Left renal cortex interstitium (tissue), 4 donors: Measurements from ENCODE around the gene VAV2. TPM values are rescaled to one million over a fixed set of nuclear protein-coding genes. Genes with fewer than 3 reads are reported as not detected.

Experiments
- DNase-seq, 4 donors: peaks; one replicate each; pipeline ENCODE4 v3.0.0-alpha.2; 2013; ENCODE audit warnings: low read depth in 4 of 4, low spot score in 2 of 4, missing footprints in 1 of 4
- polyA plus RNA-seq, 4 donors: library from polyadenylated mRNA; unstranded; fragments of 120-200 nt; gene quantifications; one replicate each; pipeline ENCODE4 v1.2.1, GENCODE V29; 2013; ENCODE audit not compliant: insufficient read length in 4 of 4

VAV2 gene
- polyA plus RNA-seq, 4 donors, result 32.5 to 48.2 (median 38.4) TPM

DNA sequence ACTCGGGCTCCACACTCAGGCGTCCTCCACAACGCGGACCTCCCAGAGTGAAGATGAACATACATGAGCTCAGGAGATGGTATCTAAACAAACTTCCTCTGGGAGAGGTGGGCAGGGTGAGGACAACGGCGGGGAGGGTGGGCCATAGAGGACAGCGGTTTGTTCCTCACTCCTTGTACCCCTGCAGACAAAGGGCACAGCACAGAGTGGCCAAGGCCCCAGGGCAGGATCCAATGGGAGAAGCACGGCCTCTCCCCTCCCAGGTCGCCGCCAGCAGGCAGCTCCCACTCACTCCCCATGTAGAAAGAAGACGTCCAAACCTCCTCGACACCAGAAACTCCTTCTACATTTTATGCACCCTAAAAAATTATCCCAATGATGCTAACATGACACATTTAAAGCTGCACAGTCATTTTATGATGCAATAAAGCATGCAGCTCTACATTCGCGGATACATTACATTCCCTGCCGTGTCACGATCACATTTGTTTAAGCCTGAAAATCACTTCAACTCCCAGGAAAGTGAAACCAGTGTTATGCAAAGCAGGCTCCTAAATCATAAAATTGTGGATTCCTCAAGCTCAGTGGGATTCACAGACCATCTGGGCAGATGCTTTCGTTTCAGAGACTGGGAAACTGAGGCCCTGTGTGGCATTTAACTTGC is 166.4 kb downstream of the VAV2 start:
- DNase-seq, result no peak

DNA sequence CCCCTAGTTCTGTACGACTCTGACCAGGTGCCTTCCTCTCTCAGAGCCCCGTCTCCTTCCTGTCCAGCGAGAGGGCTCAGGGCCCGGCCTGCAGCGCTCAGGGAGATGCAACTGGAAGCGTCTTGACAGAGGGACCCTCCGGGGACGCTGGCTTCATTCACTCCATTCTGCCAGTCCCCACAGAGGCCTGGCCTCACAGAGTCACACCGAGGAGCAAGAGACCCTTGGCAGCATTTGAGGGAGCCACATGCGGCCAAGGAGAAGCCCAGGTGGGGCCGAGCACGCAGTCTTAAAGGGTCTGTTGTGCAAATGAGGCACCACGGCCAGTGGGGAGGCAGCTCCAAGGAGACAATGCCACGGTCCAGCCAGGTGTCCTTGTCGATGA is 167.3 kb downstream of the VAV2 start:
- no peak for DNase-seq

DNA sequence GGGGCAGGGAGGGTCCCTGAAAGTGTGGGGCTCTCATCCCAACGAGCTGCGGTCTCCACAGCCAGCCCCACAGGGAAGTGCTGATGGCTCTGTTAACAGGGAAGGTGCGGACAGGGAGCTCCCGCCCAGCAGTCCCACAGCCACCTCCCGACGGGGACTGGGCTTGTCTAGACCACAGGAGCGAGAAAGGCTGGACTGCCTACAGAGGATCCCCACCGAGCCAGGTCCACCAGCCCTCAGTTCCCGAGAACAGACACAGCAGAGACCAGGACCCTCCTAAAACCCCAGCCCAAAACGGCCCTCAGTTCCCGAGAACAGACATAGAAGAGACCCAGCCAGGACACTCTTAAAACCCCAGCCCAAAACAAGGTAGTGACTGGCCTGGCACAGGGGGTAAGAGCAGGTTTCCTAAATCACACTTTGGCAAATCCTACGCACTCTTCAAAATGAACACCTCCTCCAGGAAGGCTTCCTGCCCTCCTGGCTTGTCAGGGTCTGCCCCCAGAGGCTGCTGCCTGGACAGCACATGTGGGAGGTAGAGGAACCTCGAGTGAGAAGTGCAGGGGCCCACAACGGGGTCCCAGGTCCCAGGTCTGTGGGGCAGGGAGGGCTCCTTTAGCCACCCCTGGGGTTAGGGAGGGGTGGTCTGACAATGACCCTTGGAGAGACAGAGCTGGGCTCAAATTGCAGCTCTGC is 167.9 kb downstream of the VAV2 start:
- DNase-seq, result no peak

DNA sequence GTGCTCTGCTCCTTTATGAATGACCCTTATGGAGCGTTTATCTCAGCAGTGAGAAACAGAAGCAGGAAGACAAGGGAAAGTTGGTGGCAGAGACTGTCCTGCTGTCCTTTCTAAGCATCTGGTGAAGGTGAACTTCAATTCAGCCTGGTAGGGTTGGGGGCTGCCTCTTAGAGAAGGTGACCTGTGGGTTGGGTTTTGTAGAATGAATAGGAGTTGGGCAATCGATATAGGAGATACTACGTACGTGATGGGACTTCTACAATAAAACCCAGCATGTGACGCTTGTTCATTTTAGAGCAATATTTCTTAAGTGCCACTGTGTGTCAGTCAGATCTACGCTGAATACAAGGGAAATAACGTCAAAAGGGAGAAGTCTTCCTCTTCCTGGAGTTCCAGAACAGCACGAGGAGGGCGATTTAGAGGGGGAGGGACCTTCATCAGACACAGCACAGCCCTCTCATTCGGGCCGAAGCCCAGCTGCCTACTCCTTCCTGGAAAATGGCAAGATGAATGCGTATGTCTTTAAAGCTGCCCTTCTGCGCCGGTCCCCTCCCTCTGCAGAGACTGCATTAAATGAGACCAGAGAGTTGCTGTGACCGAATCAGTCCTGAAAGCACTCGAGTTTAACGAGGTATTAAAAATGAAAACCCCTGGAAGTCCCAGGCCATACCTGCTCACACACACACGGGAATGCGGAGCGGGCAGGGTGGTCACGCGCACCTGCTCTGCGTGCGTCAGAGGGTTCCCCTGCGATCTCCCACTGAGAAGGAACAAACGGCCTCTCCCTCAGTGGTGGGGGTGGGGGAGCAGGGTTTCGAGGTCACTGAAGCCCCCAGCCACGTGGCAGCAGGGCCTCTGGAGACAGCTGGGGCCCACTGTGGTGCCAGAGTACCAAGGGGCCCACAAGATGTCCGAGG is 168.7 kb downstream of the VAV2 start:
- no peak for DNase-seq

DNA sequence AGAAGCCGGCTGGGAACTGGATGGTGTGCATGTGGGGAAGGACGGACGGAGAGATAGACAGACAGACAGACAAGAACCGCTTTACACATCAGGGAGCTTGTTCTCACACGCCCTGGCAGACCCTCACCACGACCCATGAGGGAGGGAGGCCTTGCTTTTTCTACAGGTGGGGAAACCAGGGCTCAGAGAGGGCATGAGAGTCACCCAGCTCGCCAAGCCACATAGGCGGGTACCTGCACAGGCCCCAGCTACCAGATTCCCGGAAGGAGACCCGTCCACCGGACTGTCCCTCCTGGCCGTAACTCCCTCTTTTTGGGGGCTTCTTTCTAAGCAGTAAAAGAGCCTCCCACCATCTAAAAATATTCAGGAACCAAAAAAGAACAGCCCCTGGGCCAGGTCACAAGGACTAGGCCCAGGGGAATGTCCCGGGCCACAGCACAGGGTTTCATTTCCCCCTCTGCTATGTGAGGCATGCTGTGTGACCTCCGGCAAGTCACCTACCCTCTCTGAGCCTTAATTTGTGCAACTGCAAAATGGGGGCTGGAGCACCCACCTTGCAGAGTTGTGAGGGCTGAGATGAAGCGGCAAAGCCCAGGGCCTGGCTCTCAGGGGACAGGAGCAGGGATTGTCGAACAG is 169.6 kb downstream of the VAV2 start:
- DNase-seq, result no peak

DNA sequence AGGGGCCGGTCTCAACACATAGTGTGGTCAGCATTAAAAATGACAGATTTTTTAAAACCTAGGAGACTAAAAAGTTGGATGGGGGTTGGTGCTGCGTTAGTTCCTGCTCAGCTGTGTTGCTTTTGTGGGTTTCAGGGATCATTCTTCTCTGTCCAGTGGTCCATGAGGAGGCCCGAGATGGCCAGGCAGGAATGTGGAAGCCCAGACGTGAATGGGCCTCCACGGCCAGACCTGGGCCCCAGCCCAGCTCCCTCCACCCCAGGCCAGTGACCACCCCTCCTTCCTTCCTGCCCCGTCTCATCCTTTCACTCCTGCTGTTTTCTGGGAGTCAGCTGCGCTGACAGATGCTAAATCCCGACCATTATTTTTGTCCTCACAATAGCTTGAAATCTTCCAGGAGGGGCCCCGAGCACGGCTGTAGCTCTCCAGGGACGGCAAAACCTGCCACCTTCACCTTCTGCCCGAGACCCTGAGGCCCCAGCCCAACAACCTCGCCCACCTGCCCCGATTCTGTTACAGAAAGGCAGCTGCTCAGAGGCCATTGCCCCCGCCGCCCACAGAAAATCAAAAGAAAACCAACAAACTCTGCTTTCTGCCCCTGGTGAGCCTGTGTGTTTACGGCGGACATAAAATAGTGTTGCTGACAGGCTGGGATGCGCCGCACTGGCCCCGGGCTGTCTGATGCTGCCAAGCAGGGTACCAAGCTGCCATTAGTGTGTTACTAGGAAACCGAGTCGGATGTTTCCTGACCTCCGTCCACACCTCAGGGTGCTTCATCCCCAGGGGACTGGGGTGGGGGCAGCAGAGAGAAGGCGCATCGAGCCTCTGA is 170.3 kb downstream of the VAV2 start:
- DNase-seq, result no peak

DNA sequence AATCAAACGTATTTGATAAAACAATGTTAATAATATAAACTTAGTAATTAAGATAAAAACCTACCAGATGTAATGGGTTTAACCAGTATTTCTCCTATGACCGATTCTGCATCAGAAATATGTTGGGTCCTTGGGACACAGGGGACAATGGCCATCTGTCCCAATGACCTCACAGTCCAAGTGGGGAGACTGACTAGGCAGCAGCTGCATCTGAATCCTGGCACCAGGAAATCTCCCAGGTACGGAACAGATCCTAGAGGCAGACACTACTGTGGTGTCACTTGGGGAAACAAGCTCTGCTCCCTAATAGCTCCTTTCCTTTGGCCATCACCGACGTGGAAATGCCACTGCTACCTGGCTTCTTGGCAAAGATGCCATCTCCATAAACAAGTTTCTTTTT is 172.2 kb downstream of the VAV2 start:
- DNase-seq, result no peak

DNA sequence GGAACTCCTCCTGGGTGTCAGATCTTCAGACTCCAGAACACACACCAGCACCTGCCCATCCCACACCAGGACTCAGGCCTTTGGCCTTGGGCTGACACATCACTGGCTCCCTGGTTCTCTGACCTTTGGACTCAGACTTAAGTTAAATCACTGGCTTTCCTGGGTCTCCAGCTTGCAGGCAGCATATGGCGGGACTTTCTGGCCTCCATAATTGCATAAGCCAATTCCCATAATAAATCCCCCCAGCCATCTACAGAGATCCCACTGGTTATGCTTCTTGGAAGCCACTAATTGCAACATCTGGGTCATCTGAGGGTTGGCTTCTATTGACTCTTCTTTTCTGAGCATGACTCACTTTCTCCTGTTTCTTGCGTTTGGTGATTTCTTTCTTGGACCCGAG is 173.7 kb downstream of the VAV2 start:
- DNase-seq, result no peak

DNA sequence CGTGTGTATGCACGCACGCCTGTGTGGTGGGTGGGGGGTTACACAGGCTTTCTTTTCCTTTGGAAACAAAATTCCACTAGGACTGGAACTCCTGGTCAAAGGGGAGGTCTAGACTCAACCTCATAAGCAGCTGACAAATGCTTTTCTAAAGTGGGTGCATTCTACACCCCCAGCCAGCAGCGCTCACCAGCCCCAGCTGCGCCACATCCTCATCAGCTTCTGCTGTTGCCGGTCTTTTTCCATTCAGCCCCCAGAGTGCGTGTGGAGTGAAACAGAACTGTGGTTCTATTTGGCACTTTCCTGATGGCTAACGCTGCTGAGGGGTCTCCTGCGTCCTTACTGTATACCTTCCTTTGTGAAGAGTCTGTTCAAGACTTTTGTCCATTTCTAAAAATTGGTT is 176.3 kb downstream of the VAV2 start:
- no peak for DNase-seq

DNA sequence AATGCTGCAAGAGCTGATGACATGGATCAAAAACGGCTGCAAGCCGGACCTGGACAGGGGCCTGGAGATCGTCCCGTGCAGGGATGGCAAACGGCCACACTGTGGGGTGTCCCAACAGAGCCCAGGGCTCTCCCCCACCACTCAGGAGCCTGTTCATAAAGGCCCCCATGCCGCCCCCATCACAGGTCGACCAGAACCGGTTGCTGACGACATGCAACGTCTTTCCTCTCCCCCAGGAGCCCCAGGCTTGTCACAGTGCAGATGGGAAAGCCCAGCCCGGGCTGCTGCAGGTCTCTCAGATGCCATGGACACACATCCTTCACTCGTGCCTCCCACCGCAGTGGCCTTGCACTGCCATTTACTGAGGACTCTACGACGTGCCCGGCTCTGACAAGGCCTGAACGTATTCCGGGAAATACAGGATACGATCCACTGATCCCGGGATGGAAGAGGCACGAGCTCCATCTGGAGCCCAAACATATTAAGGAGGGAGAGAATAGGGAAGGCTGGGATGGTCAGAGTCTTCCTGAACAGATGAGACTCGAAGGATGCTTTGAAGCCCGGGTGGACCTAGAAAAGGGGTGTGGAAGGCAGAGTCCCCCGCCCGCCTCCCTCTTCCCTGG is 177.4 kb downstream of the VAV2 start:
- no peak for DNase-seq

DNA sequence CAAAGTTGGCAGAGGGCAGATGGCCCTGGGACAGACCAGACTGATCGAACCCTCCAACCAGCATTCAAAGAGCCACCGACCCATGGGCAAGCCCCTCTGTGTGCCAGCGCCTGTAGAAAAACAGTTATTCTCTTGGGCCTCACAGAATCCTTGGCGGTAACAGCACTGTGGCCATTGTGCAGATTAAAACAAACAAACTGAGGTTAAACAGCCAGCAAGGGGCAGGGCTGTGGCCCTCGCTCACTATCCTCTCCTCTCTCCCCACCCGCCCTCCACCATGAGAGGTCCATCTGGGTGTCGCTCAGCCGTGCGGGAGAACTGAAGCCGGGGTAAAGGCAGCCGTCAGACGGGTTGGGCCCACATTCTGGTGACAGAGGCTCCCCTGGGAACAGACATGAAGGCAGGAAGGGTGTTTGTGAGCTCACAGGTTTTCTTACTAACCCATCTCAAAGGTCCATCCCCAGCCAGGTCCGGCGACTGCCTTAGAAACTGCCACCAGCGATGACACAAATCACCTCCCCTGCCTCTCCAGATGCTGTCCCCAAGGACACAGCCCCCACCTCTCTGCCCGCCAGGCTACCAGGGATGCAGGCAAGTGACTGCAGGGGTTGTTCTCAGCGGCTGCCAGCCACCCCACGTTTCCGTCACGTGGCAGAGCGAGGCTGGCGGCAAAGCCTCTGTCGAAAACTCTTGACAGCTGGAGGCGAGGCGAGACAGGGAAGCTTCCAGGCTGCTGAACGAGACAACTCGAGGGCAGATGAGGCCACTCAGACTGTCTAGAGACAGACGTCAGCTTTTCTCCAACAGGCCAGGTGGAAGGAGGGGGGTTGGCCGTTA is 178.2 kb downstream of the VAV2 start:
- DNase-seq, result no peak

DNA sequence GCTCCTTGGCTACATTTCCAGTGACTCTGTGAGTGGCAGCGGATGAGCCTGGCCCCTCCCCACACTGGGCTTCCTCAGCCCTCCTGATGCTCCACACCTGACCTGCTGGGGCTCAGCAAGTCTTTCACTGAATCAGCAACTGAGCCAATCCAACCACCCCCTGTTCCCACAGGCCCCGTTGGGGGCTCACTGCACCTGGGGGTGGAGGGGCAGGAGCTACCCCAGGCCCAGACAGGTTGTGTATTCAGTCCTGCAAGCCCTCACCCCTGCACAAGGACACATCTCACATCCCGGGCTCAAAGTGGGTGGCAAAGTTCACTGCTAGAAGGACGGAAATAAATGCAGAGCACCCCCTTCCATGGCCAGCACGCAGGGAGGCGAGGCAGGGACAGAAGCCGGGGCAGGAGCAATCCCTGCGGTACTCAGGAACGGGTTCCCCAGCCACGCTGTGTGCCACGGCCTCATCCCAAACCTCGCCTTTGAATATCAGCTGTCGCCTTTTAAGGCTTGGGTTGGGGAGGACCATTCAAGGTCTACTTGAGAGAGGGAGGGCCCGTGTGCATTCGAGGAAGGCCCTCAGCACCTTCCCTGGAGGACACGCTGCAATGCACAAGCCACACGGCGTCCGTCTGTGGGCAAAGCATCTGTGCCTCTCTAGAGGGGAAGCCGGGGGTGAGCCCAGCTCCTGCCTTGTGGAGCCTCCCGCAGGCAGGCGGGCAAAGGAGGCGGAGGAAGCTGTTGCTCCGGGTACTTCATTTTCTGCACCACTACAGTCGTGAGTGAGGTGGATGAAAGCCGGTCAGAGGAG is 179.0 kb downstream of the VAV2 start:
- no peak for DNase-seq

DNA sequence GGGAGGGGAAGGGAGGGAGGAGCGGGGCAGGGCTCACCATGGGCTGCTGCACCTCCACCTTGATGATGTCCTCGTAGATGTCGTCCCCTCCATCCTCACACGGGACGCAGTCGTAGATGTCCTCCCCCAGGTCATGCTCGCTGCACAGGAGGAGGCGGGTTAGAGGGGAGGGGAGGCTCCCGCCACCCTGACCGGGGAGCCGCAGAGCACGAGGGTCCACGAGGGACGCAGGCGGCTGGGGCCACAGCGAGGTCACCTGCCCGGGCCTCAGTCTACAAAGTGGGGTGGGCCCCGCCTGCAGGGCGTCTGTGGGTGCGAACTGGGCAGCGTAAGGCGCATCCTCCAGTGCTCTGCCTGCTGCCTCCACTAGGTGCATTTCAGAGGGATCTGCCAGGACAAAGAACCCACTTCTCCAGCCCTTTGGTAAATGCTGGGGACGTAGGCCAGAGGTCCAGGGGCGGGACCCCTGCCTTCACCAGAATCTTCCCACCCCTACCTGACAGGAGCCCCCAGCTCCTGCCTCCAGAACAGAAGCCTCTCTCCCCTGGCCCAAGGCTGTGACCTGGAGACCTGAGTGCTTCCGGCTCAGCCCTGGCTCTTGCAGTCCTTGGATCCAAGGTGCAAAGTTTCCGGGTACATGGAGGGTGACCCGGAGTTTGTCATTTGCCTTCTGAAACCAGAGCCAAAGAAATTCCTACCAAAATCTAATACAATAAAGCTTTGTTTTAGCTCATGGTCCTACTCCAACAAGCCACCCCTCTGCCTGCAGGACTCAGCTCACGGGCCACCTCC is 179.9 kb downstream of the VAV2 start:
- DNase-seq, result no peak

DNA sequence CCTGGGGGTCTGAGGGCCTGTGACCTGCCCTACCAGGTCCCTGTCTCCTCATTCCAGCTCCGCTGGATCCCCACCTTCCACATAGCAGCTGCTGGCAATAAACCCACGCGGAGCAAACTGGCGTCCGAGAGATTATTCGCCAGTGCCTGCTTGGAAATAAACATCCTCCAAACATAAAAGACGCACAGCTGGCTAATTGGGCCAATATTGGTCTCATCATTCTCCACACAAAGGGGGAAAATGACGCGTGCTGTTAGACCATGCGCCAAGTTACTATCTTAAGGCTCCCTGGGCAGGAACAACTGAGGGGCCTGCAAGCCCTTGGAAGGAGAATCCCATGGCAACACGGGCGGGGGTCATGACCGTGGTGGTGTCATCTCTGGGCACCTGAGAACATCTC is 180.7 kb downstream of the VAV2 start:
- DNase-seq, result no peak

DNA sequence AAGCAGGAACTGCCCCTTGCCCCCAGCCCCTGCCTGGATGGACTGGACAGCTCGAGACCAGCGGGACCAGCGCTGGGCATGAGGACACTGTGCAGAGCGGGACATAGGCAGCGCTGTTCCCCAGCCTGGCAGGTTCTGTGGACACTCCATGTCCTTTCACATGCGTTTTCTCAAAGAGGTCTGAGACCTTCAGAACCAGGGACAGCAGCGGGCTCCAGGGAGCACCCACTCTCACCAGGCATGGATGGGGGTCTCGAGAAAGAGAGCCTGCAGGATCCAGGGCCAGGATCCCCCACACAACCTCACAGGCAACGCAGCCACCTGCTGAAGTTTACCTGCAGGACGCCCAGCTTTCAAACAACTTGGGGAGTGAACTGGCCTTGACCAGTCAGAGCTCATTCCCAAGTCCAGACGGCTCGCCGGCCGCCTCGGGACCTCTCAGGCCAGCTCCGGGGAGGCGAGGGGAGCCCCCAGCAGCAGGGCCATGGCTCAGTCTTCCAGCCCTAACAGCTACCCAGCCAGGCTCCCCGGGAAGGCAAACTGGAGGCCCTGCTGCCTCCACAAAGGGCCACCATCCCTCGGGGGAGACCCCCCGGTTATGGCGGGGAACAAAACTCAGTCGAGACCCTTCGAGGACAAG is 181.4 kb downstream of the VAV2 start:
- DNase-seq, result no peak

DNA sequence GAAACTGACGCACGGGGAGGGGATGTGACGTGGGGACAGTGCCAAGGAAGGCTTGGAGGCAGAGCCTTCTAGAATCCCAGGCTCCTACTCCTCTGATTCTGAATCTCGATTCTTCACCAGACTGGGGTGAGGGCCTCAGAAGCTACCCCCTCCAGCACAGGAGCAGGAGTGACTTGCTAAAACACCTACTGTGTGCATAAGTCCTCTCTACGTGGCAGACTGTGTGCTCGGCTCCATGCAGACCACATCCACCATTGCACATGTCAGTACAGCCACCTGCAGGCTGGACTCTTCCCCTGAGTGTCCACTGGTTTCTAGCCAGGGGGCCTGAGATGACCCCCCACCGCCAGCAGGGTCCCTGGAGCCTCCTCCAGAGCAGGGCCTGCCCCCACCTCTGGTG is 182.8 kb downstream of the VAV2 start:
- DNase-seq, result no peak

DNA sequence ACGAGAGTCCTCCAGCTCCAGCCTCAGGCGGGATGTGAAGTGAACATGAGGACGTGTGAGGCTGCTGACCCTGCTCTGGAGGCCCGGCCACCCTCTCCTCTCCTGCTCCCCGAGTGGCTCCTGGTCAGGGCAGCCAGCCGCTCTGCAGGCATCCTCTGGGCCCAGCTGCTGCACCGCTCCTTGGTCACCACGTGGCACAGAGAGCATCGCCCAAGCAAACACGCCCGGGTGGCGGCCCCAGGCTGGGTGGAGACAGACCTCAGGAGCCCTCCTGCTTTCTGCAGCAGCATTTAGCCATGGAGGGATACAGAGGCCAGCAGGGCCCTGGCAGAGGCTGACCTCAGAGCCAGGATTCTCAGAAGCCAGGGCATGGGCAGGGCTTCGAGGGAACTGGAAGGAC is 184.3 kb downstream of the VAV2 start:
- no peak for DNase-seq
